Colonic mucosa (tissue), 4 donors: ENCODE results near the gene ABCA7. TPM values are rescaled to one million over a fixed set of nuclear protein-coding genes. Genes with fewer than 3 reads are reported as not detected.
A peak's percentile ranks its signal among the peaks of the same experiment; 100 is the strongest.

Source experiments
- DNase-seq: peaks from one replicate; pipeline ENCODE4 v3.0.0-alpha.2; 2020
- H3K27ac ChIP-seq: fragments of 200-600 bp; one replicate; pipeline ENCODE4 v1.8.0; 2021
- H3K27me3 ChIP-seq: fragments of 200-600 bp; one replicate; pipeline ENCODE4 v1.8.0; 2021
- H3K36me3 ChIP-seq: fragments of 200-600 bp; one replicate; pipeline ENCODE4 v1.8.0; 2021
- H3K4me1 ChIP-seq: fragments of 200-600 bp; one replicate; pipeline ENCODE4 v1.8.0; 2021; ENCODE audit warnings: mild to moderate bottlenecking
- H3K4me3 ChIP-seq: fragments of 200-600 bp; one replicate; pipeline ENCODE4 v1.8.0; 2021
- H3K9ac ChIP-seq, 2 donors: one replicate each; pipeline ENCODE4 v1.7.0; 2013; ENCODE audit warnings: control low read depth in 2 of 2, low read depth in 2 of 2, low read length in 2 of 2
- H3K9me3 ChIP-seq: fragments of 200-600 bp; one replicate; pipeline ENCODE4 v1.8.0; 2021
- intact Hi-C: fragments of 100-400 bp; cut with DNase I; formaldehyde crosslinking; loops from one replicate; pipeline ENCODE4 v1.14.1; 2022
- total RNA-seq, 2 donors: library from RNA; stranded (reverse); fragmentation: NEBNext Ultra II Directional in 1 of 2; extraction: Animal tissue kit (Norgen Biotek cat#: 25700) in 1 of 2; gene quantifications; one replicate each; pipeline ENCODE4 v1.2.1, GENCODE V29; 2021
- TF ChIP-seq, protein P1 (sequence below): fragments of 200-600 bp; IDR thresholded peaks from one replicate; pipeline ENCODE4 v1.8.0; 2022; ENCODE audit warnings: antibody characterized with exemption, mild to moderate bottlenecking
- donor health status: healthy.
- donor health status: DM: no; HTN: no; CAD: no.
- donor health status: DM: no; HTN: no; CAD: no.

The ABCA7 gene
- total RNA-seq, 2 donors from 2014 or later = 23.9 to 31.6 TPM

DNA sequence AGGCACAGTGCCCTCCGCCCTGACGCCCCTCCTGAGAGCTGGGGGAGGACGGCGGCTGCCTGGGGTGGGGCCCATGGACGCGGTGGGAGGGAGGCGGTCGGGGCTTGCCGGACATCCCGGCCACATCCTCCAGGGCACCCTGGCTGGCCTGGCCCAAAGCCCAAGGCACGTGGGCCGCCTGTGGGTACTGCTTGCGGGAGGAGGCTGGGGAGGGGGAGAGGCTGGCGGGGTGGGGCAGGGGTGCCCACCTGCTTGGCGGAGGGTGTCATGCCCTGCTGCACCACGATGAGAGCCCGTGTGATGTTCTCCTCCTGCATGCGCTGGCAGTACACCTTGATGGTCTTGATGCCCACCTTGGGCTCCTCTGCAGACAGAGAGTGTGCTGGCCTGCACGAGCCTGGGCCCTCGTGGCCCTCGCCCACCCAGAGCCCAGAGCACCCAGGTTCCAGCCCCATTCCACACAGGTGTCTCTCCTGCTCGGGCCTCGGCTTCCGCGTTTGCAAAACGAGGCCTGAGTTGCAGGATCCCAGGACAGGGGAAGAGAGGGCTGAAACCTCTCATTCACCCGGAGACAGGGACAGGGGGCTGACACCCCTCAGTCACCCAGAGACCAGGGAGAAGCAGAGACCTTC is 51.8 kb downstream of the ABCA7 start:
- no peaks in the 10 kb centered on the region for H3K9me3 ChIP-seq
- peaks cover 13% of the 10 kb centered on the region for H3K4me1 ChIP-seq
- TF ChIP-seq, protein P1, sequence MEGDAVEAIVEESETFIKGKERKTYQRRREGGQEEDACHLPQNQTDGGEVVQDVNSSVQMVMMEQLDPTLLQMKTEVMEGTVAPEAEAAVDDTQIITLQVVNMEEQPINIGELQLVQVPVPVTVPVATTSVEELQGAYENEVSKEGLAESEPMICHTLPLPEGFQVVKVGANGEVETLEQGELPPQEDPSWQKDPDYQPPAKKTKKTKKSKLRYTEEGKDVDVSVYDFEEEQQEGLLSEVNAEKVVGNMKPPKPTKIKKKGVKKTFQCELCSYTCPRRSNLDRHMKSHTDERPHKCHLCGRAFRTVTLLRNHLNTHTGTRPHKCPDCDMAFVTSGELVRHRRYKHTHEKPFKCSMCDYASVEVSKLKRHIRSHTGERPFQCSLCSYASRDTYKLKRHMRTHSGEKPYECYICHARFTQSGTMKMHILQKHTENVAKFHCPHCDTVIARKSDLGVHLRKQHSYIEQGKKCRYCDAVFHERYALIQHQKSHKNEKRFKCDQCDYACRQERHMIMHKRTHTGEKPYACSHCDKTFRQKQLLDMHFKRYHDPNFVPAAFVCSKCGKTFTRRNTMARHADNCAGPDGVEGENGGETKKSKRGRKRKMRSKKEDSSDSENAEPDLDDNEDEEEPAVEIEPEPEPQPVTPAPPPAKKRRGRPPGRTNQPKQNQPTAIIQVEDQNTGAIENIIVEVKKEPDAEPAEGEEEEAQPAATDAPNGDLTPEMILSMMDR = no peak
- no peaks in the 10 kb centered on the region for H3K27me3 ChIP-seq
- H3K4me3 ChIP-seq = no peak overlapping the region
- peaks cover 5% of the 10 kb centered on the region for H3K36me3 ChIP-seq
- H3K9ac ChIP-seq = no peak overlapping the region
- H3K27ac ChIP-seq = no peak overlapping the region
- DNase-seq = no peak
- intact Hi-C loops = no loop called here

DNA sequence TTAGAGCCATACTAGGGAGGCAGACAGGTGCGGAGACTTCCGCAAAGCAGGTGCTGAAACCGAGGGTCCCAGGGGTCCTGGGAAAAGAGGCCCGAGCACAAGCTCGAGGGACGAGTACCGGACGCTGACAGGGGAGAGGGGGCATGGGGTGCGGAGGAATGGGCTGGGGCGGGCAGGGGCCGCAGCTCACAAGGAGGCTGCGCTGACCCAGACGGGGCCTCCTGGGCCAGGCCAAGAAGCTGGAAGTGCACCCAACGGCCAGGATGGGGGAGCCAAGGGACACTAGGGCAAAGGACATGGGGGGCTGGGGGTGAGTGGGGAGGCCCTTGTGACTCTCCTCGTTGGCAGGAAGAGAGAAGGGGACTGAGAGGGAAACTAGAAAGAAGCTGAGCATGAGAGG is 53.4 kb downstream of the ABCA7 start:
- H3K9ac ChIP-seq = no peak overlapping the region
- H3K27me3 ChIP-seq = no peaks in the 10 kb centered on the region
- no peak for DNase-seq
- peaks cover 17% of the 10 kb centered on the region for H3K4me1 ChIP-seq
- TF ChIP-seq, protein P1 = no peak
- no peak overlapping the region for H3K27ac ChIP-seq
- no peak overlapping the region for H3K4me3 ChIP-seq
- peaks cover 5% of the 10 kb centered on the region for H3K36me3 ChIP-seq
- intact Hi-C loops = no loop called here
- H3K9me3 ChIP-seq = no peaks in the 10 kb centered on the region

DNA sequence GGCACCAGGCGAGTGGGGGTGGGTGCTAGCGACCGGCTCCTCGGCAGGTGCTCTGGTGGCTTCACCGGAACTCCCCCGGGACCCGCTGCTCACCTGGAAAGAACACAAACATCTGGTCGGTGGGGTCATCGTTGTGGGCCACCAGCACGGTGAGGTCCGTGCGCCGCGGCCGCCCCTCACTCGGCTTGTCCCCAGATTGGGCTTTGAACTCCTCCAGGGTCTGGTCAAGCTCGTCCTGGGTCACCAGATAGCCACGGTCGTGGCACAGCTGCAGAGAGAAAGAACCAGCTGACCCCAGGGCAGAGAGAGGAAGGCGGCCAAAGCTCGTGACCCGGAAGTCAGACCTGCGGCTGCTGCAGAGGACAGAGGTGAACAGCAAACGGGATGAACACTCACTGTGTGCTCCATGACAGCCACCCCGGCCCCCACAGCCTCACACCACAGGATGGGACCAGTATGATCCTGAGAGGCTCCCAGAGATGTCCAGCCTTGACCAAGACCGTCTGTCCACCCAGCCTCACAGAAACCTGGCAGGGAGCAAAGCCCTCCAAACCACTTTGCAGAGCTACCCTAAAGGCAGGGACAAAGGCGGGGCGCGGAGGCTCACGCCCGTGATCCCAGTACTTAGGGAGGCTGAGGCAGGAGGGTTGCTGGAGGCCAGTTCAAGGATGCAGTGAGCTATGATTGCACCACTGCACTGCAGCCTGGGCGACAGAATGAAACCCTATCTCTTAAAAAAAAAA is 54.1 kb downstream of the ABCA7 start:
- DNase-seq = no peak
- intact Hi-C loops = no loop called here
- Histone ChIP-seq H3K9me3 (no peaks in the 10 kb centered on the region), H3K27me3 (no peaks in the 10 kb centered on the region), H3K9ac (peak overlapping the region; percentile 56 to 89), H3K4me1 (peaks cover 17% of the 10 kb centered on the region), H3K4me3 (peak overlapping the region; percentile 99), H3K36me3 (peaks cover 5% of the 10 kb centered on the region), H3K27ac (no peak overlapping the region)
- TF ChIP-seq, protein P1 = no peak

DNA sequence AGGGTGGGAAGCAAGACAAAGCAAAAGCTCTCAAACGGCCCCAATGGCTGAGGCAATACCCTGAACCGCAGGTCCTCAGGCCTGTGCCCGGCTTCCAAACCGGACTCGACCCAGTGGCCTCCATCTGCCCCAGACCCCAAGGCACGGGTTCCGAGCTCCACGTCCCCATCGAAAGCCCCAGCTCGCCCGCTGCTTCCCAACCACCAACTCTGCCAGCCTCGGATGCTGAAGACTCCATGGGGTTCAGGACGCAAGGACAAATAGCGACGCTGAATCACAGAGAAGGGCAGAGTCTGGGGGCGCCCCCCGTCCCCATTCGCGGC is 54.7 kb downstream of the ABCA7 start:
- no peak for DNase-seq
- Histone ChIP-seq H3K36me3 (peaks cover 5% of the 10 kb centered on the region), H3K27ac (peak overlapping the region; percentile 40), H3K27me3 (no peaks in the 10 kb centered on the region), H3K9ac (peak overlapping the region; percentile 89 to 90), H3K4me3 (peak overlapping the region; percentile 99), H3K9me3 (no peaks in the 10 kb centered on the region), H3K4me1 (peaks cover 17% of the 10 kb centered on the region)
- intact Hi-C loops = no loop called here
- TF ChIP-seq, protein P1 = no peak

DNA sequence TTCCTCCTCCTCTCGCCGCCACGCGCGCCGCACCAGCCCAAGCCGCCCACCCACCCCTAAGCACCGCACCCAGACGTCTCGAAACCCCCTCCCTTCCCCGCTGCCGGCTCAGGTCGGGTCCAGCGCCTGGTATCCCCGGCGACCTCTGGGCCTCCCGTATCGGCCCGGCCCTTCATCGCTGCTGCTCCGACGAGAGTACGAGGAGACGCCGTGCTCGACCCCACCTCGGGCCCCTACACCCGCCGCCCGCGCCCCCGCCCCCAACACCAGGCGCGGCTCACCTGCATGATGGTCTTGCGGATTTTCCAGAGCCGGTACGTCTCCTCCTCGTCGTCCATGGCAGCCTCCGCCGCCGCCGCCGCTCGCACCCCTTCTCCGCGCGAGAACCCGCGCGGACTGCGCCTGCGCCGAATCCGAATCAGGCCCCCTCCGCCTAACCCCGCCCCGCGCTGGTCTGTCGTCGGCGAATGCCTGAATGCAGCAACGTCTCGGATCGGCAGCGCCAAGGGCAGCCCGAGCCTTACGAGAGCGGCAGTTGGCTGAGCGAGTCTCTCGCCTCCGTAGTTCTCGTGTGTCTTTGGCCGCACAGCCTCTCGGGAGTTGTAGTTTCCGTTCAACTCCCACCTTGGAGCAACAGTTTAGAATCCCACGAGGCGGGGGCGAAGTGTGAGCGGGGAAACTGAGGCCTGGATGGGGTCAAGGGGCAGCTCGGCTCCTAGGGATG is 55.2 kb downstream of the ABCA7 start, which contains the start of gene POLR2E:
Gene POLR2E (minus strand): TSS at position 398 of the 724 bp plus-strand sequence. CDS start 60 bp downstream, at position 338.
- H3K9me3 ChIP-seq = no peaks in the 10 kb centered on the region
- peak within 1 kb of the TSS; percentile 99 for H3K4me3 ChIP-seq
- peak; percentile 98 for DNase-seq
- H3K4me1 ChIP-seq = peaks cover 17% of the 10 kb centered on the region
- intact Hi-C loops = no loop called here
- peak within 1 kb of the TSS; percentile 89 to 90 for H3K9ac ChIP-seq
- TF ChIP-seq, protein P1 = no peak
- peaks cover 5% of the 10 kb centered on the region for H3K36me3 ChIP-seq
- peak within 1 kb of the TSS; percentile 40 for H3K27ac ChIP-seq
- no peaks in the 10 kb centered on the region for H3K27me3 ChIP-seq
